Right ventricle myocardium inferior (tissue), 1 donor: Measurements from ENCODE around the gene COQ10A. TPM values are rescaled to one million over a fixed set of nuclear protein-coding genes. Genes with fewer than 3 reads are reported as not detected.

ENCODE experiments used
- ATAC-seq: fragments of 200-7000 bp; cut with Tn5 transposase; one replicate; pipeline ENCODE4 v1.9.1; 2020; ENCODE audit warnings: mild to moderate bottlenecking, moderate library complexity
- DNase-seq: peaks from one replicate; pipeline ENCODE4 v3.0.0; 2021; ENCODE audit errors: missing footprints
- intact Hi-C: fragments of 100-400 bp; cut with DNase I; formaldehyde crosslinking; loops from one replicate; pipeline ENCODE4 v1.11.0; 2022
- total RNA-seq: library from RNA; stranded (reverse); fragmentation: NEBNext Ultra II Directional; extraction: Animal tissue kit (Norgen Biotek cat#: 25700); gene quantifications from one replicate; pipeline ENCODE4 v1.2.1, GENCODE V29; 2021
- donor health status: DM: no; HTN: yes; CAD: no; lungs with severe emphysema.

The COQ10A gene
- total RNA-seq, 1 donor from 2014 or later = 130 TPM

DNA sequence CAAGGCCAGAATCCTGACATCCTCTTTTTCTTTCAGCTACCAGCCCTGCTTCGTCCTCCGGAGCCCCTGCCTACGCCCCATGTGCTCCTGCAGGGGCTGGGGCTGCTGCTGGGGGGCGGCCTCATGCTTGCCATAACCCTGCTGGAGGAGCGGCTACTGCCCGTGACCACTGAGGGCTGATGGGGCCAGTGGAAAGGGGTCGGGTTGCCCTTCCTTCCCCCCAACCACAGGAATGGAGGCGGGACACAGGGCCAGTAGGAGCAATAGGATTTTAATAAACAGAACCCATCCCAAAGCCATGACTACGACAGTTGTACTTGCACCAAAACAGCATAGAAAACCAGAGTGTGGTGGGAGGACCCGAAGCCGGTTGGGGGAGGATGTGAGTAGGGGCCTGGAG, 29.2 kb upstream of the COQ10A start:
- intact Hi-C loops = no loop called here
- ATAC-seq = no peak

DNA sequence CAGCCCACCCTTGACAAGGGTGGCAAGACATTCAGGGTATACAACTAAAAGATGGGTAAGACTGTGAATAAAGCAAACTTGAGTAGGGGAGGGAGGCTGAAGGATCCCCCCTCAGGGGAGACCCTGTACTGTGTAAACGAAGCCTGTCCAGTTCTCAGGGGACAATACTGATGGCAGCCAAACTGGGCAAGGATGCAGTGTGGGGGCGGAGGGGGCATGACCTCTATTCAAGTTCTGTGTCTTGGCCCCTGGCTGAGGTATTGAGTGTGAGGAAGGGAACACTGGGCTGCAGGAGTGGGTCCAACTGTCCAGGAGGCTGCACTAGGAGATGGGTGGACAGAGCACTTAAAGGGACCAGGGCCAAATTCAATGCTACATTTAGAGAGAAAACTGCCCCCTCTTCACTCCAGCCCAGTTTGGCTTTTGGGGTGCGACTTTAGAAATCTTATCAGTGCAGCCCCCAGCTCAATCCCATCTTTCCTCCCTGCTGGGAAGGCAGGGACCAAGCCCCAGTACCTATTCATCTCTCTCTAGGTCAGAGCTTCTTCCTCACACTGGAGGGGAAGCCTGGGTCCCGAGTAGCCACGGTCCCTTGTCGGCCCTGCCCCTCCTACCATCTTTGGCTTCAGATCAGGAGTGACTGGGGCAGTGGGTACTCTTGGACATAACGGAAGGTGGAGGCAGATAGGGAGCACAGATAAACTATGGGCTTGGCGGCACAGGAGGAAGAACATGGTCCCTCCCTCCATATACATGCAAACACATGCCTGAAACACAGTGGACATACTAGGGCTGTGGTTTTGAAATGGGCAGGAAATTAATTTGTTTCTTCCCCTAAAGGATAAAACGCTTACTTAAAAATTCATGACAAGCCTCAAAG, 25.1 kb upstream of the COQ10A start:
- ATAC-seq (no peak), DNase-seq (peak; percentile 48)
- intact Hi-C loops = no loop called here

More for the DNA sequence above, 29.2 kb upstream of the COQ10A start:
- peak; percentile 44 for DNase-seq

DNA sequence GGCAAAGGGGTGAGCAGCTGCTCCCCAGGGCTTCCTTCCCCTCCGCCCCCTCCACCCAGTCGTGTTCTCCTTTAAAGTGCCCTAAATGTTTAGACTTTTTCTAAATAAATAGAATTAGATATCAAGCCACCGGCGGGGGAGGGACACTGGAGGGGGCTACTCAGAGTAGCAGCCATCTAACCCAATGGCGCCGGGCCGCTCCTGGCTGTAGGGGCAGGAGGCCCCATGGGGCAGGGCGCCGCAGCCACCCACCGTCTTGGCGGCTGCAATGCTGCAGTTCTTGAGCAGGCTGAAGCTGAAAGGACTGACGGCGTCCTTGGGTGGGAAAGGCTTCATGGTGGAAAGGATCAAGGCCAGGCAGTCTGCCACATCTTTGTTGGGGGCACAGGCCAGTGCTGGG, 23.8 kb upstream of the COQ10A start:
- peak; percentile 62 for DNase-seq
- intact Hi-C loops = no loop called here
- ATAC-seq = no peak

DNA sequence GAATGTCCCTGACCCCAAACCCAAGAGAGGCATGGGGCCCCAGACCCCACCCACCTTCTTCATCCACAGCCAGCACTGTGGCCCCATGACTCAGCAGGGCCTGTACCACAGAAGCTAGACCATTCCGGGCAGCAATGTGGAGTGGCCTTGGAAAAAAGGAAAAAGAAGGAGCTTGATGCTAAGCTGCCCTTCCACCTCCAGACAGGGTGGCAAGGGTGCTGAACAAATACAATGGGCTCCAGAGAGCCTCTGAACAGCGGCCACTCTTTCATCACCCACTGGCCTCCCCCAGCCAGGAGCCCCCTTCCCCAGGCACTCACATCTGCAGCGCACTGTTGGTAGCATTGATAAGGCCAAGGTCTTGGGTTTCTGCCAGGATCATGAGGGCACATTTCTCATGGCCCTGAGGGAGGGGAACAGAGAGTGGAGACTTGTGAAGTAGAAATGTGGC, 23.0 kb upstream of the COQ10A start:
- ATAC-seq (peak; percentile 35), DNase-seq (no peak)
- intact Hi-C loops = no loop called here

DNA sequence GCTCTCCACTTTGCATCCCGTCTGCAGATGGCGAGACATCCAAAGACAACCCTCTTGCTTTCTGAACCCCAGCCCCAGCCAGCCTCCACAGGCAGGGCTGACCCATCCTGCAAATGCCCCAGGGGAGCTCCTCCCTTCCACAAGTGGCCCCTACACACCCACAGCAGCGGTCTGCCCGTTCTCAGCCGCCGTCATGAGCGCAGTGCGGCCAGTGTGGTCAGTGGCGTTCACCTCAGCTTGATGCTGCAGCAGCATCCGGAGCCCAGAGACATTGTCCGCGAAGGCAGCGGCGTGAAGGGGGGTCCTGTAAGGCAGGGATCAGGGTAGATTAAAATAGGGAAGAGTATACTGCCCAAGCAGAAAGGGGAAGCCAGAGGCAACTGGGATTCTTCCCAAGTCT, 22.2 kb upstream of the COQ10A start:
- ATAC-seq (no peak), DNase-seq (no peak)
- intact Hi-C loops = no loop called here

DNA sequence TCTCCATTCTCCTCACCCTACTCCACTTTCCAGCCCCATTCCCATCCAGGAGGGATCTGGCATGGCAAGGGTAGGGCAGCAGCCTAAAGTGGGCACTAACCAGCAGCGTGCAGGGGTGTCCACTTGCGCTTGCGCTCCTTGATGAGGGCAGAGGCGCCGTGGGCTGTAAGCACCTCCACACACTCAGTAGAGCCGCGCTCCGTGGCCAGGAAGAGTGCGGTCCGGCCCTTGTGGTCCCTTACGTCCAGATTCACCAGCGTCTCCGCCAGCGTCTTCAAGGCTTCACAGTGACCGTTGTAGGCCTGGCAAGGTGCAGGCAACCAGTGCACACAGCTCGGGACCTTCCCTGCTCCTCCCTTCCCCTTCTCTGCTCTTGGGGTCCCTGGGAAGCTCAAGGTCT, 18.8 kb upstream of the COQ10A start:
- intact Hi-C loops = no loop called here
- no peak for ATAC-seq
- DNase-seq = peak; percentile 50

DNA sequence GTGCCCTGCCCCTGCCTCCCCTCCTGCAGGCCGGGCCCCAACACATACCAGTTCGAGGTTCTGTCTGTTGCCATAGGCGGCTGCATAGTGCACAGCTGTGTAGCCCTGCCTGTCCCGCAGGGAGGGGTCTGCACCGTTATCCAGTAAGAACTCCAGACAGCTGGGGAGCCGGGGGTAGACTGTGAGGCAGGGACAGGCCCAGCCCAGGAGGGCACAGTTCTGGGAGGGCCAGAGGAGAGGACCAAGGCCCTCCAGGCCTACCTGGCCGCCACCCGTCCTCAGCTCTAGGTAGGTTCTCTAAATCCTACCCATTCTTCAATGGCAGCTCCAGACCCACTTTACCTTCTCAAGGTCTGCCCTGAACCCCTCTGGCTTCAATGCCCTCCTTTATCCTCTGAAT, 18.0 kb upstream of the COQ10A start:
- DNase-seq = peak; percentile 16
- intact Hi-C loops = no loop called here
- no peak for ATAC-seq

DNA sequence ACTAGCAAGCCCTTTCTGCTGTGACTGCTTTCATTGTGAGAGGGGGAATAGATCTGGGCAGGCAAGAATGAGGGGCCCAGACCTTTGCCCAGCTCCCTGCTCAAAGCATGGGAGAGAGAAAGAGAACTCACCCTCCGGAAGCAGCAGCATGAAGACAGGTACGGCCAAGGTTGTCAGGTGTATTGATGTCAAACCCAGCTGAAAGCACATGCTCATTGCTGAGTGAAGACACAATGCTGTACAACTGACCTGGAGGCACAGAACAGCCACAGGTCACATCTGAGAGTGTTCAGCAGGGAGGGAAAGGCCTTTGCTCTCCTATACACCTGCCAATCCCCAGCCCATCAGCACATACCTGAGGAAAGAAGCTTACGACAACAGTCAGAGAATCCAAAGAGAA, 14.1 kb upstream of the COQ10A start:
- intact Hi-C loops = no loop called here
- ATAC-seq (no peak), DNase-seq (no peak)

DNA sequence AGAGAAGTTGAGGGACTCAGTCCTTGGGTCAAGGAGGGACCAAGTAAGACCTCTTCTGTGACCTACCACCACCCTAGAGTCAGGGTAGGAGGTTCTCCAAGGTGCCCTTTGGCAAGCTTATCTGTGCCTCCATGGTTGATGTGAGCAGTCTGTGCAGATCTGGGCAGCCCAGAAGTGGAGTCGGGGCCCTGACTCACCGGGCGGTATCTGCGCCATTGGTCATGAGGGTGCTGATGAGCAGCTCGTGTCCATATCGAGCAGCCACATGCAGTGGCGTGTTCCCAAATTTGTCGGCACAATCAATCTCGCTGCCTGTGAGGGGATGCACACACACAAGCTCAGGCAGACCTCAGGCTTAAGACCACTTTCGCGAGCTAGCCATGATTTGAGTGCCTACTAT, 13.7 kb upstream of the COQ10A start:
- DNase-seq = no peak
- ATAC-seq = no peak
- intact Hi-C loops = no loop called here

DNA sequence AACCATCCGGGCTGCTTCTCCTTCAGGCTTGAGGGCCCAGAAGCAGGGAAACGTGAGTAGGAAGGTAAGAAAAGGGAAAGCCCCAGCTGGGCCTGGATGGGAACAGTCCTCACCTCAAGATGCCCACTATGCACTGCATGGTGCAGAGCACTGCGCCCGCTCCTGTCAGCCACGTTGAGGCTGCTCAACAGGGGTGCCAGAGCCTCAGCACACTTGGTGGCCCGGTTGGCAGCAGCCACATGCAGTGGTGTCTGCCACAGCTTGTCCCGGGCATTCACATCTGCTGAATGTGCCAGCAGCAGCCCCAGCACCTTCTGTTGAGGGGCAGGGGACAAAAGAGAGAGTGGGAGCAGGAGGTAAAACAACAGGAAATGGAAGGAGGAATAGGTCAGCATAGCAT, 11.1 kb upstream of the COQ10A start:
- no peak for DNase-seq
- no peak for ATAC-seq
- intact Hi-C loops = loop anchor here (5.0 kb wide), 1 partner anchor 33 kb away; the partner anchor contains the start of genes NABP2 and RNF41

DNA sequence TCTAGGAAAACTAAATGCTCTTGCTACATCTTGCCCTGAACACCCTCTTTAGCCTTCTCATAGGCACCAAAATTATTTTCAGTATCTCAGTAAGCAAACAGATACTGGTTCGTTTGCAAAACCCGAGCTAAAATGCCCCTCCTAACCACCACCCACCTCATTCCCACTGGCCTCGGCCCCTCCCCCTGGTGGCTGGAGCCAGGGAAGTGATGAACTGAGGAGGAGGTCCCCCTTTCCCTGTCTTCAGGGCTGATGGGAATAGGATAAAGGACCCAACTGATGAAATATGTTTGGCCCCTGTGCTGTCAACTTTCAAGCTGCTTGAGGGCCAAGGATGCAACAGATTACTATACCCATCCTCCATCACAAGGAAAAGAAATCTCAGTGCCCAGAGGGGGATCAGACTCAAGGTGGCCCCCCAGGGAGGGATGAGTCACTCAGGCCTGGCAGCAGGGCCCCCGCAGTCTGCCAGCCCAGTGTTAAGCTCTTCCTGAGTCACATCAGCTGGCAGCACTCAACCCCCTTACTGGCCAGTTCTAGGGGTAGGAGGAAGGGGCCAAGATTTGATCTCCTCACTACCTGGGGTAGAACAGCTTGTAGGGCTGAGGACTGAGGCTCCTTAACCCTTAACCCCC, 10.3 kb upstream of the COQ10A start:
- DNase-seq (no peak), ATAC-seq (no peak)
- intact Hi-C loops = loop anchor here (5.0 kb wide), 1 partner anchor 34 kb away; the partner anchor contains the start of genes NABP2 and RNF41

DNA sequence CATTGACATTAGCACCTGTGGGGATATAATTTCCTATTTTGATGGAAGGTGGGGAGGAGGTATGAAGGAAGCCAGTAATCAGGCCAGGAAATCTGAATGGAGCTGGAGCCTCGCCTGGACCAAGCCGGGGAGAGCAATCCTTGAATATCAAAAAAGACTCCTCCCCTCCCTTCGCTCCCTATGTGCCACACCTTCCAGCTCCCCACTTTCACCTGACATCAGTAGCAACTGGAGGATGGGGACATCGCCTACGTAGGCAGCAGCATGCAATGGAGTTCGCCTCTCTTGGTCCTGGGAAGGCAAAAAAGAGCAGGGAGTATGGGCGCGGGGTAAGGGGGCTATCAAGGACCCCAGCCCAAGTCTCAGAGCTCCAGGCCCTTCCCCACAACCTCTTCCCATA, 9.7 kb upstream of the COQ10A start:
- no peak for DNase-seq
- ATAC-seq = no peak
- intact Hi-C loops = loop anchor here (5.0 kb wide), 1 partner anchor 35 kb away; the partner anchor contains the start of genes NABP2 and RNF41

DNA sequence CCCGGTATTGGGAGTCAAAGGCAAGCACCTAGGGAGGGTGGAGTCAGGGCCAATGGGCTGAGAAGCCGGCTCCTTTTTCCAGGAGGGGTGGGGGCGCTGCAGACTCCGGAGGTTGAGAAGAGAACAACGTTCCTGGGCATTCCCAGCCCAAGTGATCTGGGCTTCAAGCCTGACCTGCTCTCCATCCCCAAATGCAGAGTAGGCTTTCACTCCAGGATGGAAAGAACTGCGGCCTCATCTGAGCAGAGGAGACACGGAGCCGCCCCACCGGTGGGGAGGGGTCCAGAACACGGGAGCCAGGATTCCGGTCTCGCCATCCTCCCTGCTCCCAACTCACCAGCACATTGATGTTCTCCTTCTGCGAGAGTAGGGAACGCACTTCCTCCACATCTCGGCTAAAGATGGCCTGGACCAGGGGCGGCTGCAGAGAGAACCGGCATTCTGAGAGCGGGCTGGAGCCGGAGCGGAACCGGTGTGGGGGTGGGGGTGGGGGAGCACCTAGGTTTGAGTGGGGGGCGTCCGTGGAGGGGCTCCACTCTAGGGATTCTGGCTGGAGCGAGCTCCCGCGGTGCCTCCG, 9.2 kb upstream of the COQ10A start:
- DNase-seq = no peak

DNA sequence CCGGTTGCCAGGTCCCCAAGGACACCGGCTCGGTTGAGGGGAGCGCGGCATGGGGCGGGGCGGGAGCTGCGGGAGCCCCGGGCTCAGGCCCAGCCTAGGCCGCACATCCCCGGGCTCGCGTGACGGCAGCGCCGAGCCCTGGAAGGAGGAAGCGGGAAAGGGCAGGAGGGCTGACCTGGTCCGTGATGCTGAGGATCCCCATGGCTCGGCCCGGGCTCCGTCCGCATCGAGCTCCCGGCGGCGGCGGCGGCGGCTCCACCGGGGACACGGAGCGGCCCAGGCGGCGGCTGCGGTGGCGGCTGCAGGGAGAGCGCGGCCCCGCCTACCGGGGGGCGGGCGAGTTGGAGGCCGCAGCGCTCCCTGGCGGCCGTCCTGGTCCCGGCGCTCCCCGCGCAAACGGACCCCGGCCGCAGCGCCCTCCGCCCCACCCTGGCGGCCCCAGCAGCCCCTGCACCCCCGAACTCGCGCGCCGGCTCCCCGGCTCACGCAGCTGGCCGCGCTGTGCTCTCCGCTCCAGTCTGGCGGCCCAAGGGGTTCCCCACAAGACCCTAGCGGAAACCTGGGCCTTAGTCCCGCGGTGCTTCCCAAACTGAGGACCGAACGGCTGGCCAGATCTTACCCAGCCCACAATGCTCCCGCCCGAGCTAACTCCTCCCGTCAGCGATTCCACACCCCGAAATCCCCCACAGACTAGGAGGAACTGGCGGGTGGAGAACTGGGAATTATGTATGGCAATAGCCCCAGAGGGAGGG, 8.5 kb upstream of the COQ10A start, which contains the start of gene ANKRD52:
Gene ANKRD52 (minus strand): TSS at position 317 of the 752 bp plus-strand sequence. CDS start 115 bp downstream, at position 202.
- intact Hi-C loops = loop anchor here (5.0 kb wide), 1 partner anchor 36 kb away; the partner anchor contains the start of genes NABP2 and RNF41
- DNase-seq (peak; percentile 92), ATAC-seq (peak; percentile 96)

More for the DNA sequence above, 9.2 kb upstream of the COQ10A start:
- intact Hi-C loops = loop anchor here (5.0 kb wide), 1 partner anchor 35 kb away; the partner anchor contains the start of genes NABP2 and RNF41
- ATAC-seq = no peak

DNA sequence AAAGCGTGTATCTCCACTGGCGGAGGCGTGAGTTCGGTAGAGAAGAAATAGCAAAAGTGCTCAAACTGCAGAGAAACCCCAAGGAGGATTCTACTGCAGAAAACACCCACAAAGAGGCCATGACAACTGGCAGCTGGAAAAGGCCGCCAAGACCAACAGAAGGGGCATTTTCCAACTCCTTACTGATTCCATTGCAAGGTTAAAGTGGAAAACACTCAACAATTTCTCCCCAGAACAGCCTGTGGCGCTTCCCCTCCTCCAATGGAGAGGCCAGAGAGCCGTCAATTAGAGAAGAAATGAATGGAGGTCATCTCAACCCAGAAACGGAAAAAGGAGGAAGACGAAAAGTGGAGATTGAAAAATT, 7.9 kb upstream of the COQ10A start:
- DNase-seq = no peak
- intact Hi-C loops = loop anchor here (5.0 kb wide), 1 partner anchor 37 kb away; the partner anchor contains the start of genes NABP2 and RNF41
- no peak for ATAC-seq

DNA sequence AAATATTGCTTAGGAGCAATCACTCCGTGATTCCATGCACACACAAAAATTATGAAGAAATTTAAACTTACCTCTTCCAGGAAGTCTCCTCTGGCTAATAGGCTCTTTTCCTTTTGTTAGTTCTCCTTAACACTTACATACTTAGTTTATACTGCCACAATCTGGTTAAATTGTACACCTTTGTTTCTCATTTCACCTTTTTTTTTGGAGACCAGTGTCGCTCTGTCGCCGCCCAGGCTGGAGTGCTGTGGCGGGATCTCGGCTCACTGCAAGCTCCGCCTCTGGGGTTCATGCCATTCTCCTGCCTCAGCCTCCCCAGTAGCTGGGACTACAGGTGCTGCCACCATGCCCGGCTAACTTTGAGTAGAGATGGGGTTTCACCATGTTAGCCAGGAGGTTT, 6.4 kb upstream of the COQ10A start:
- intact Hi-C loops = no loop called here
- DNase-seq (no peak), ATAC-seq (no peak)

DNA sequence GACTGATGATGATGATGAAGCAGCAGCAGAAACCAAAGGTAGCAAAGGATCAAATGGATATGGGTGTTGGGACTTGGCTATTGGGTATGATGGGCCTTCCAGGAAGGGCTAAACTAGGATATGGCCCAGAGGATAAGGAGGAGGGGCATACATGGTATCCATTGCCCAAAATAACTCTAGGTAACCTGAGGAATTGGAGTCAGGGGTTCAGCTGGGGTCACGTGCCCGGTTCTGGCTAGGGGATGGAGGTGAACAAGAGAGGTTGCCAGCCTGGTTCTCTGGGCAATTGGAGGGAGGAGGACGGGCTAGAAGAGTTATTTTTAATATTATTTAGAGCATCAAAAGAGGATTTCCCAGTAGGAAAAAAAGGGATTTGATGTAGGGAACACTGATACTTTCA, 5.8 kb upstream of the COQ10A start:
- ATAC-seq = no peak
- intact Hi-C loops = no loop called here
- DNase-seq = no peak

DNA sequence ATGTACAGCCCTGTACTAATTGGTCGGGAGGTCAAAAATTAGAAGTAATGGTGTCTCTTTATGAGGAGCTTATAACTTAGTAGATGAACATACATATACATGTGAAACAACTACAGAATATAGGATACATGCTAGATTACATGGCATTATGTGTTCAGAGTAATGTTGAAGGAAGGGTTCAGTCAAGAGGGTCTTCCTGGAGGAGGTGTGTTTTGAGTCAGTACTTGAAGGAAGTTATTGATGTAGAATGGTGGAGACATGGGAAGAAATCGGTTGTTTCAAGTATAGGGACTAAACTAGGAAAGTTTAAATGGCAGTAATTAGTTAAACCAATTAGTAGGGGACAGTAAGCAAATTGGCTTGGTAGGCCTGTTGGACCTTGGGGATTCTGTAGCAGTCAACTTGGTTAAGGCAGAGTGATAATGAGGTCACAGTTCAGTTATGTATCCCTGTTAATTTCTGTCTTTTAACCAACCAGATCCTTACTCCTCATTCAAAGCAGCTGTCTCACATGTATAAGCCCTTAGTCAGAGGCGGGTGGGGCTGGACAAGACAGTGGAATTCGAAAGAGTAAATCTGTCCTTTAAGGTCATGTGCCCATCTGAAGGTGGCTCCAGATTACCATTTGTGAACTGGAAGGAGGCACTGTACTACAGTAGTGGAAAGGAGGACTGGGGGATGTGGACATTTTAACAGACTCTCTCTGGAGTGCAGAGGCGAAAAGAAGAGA, 5.1 kb upstream of the COQ10A start:
- DNase-seq (no peak), ATAC-seq (no peak)
- intact Hi-C loops = no loop called here
